Smooth muscle cell (in vitro differentiated cells): ENCODE results near the gene ADCK2. TPM values are rescaled to one million over a fixed set of nuclear protein-coding genes. Genes with fewer than 3 reads are reported as not detected.
A peak's percentile ranks its signal among the peaks of the same experiment; 100 is the strongest.

Experiments
- DNase-seq: peaks from one replicate; lab custom pipeline; 2025; ENCODE audit not compliant: unreplicated experiment; lab: John Stamatoyannopoulos, UW
- H2AFZ ChIP-seq: fragments of 200-600 bp; sonication (generic); 2 replicates; pipeline ENCODE4 v1.6.0; 2016; ENCODE audit warnings: antibody characterized with exemption, low read depth, mild to moderate bottlenecking
- H3F3A ChIP-seq: fragments of 200-600 bp; sonication (generic); 2 replicates; pipeline ENCODE4 v1.6.0; 2017; ENCODE audit warnings: antibody characterized with exemption, low read depth
- H3K27ac ChIP-seq: fragments of 200-600 bp; sonication (generic); 2 replicates; pipeline ENCODE4 v1.5.1; 2016; ENCODE audit warnings: low read depth, mild to moderate bottlenecking
- H3K27me3 ChIP-seq: fragments of 200-600 bp; sonication (generic); 2 replicates; pipeline ENCODE4 v1.6.1; 2016; ENCODE audit warnings: low read depth, mild to moderate bottlenecking
- H3K36me3 ChIP-seq: fragments of 200-600 bp; sonication (generic); 2 replicates; pipeline ENCODE4 v1.5.1; 2016; ENCODE audit warnings: low read depth
- H3K4me1 ChIP-seq: fragments of 200-600 bp; sonication (generic); 2 replicates; pipeline ENCODE4 v1.5.1; 2016; ENCODE audit warnings: low read depth
- H3K4me2 ChIP-seq: fragments of 200-600 bp; sonication (generic); 2 replicates; pipeline ENCODE4 v1.6.0; 2016; ENCODE audit warnings: mild to moderate bottlenecking
- H3K4me3 ChIP-seq: fragments of 200-600 bp; sonication (generic); 2 replicates; pipeline ENCODE4 v1.5.1; 2016; ENCODE audit warnings: mild to moderate bottlenecking
- H3K79me2 ChIP-seq: fragments of 200-600 bp; sonication (generic); 2 replicates; pipeline ENCODE4 v1.6.0; 2016; ENCODE audit warnings: low read depth, mild to moderate bottlenecking
- H3K9ac ChIP-seq: fragments of 200-600 bp; sonication (generic); 2 replicates; pipeline ENCODE4 v1.6.0; 2016; ENCODE audit warnings: low read depth
- H3K9me3 ChIP-seq: fragments of 200-600 bp; sonication (generic); replicated peaks from 2 replicates; pipeline ENCODE4 v1.5.1; 2016; ENCODE audit warnings: low read depth
- H4K20me1 ChIP-seq: fragments of 200-600 bp; sonication (generic); 2 replicates; pipeline ENCODE4 v1.6.0; 2016; ENCODE audit warnings: low read depth
- WGBS: methylation state at CpG from one replicate; pipeline ENCODE4 v1.1.7; 2016; ENCODE audit warnings: low lambda C conversion rate; 5-methylcytosine and 5-hydroxymethylcytosine counted together
- polyA plus RNA-seq: library from polyadenylated mRNA; unstranded; fragments of >200 nt; fragmentation: Nextera tagmentation; extraction: Ambion mirVana; gene quantifications from 2 replicates; pipeline ENCODE4 v1.2.1, GENCODE V29; 2016
- total RNA-seq: library from RNA; depleted of rRNA; stranded (reverse); fragments of >200 nt; gene quantifications from 2 replicates; pipeline ENCODE4 v1.2.3, GENCODE V29; 2014
- TF ChIP-seq, protein P1 (sequence below): fragments of 200-600 bp; sonication (generic); IDR thresholded peaks from 2 replicates; pipeline ENCODE4 v1.5.1; 2017; ENCODE audit warnings: borderline replicate concordance, mild to moderate bottlenecking, antibody characterized with exemption; ENCODE audit not compliant: insufficient read depth, poor library complexity, severe bottlenecking

Gene ADCK2
- total and polyA plus RNA-seq, 2 experiments from 2014 or later, result 8.0 to 10.5 TPM

DNA sequence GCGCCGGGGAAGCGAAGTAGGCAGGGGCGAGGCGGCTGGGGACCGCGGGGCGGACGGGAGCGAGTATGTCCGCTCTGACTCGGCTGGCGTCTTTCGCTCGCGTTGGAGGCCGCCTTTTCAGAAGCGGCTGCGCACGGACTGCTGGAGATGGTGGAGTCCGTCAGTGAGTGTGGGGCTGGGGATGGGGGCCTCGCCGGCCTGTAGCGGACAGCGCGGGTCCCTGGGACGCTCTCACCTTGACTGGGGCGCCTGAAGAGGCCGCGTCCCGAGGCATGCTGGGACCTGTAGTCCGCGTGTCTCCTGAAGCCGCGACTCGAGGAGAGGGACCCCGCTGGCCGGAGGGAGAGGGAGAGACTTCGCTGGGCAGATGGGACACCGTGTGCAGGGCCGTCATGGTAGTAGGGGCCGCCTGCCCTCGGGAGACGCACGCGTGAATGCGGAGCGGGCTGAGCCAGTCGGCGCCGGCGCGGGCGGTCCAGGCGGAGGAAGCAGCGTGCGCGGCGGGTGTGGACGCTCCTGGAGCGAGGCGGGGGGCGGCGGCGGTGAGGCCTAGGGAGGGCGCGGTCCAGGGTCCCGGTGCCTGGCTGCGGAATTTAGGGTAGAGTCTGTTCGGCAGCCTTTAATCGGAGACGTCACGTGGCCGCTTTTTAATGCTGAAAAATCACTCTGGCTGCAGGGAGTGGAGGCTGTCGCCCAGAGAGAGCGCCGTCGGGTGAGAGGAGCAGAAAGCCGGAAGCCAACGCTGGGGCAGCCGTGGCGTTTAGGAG lies 24.1 kb downstream of the ADCK2 start, which contains the start of gene NDUFB2:
Gene NDUFB2, plus strand, starts transcription at position 29 of the 767 bp plus-strand sequence. Its CDS starts 37 bp downstream, at position 66.
- Histone ChIP-seq H3K9ac (peak within 1 kb of the TSS; percentile 87), H3K27me3 (no peaks in the 10 kb centered on the region), H3F3A (no peaks in the 10 kb centered on the region), H2AFZ (peak within 1 kb of the TSS; percentile 93), H3K79me2 (peaks cover 47% of the 10 kb centered on the region), H3K4me2 (peak within 1 kb of the TSS; percentile 90), H3K27ac (peak within 1 kb of the TSS; percentile 91), H3K4me1 (peaks cover 5% of the 10 kb centered on the region), H3K4me3 (peak within 1 kb of the TSS; percentile 89), H4K20me1 (peaks cover 15% of the 10 kb centered on the region), H3K9me3 (no peaks in the 10 kb centered on the region), H3K36me3 (no peaks in the 10 kb centered on the region)
- under 1% methylated on average over 68 of the region's 82 CpGs for WGBS
- TF ChIP-seq, protein P1, sequence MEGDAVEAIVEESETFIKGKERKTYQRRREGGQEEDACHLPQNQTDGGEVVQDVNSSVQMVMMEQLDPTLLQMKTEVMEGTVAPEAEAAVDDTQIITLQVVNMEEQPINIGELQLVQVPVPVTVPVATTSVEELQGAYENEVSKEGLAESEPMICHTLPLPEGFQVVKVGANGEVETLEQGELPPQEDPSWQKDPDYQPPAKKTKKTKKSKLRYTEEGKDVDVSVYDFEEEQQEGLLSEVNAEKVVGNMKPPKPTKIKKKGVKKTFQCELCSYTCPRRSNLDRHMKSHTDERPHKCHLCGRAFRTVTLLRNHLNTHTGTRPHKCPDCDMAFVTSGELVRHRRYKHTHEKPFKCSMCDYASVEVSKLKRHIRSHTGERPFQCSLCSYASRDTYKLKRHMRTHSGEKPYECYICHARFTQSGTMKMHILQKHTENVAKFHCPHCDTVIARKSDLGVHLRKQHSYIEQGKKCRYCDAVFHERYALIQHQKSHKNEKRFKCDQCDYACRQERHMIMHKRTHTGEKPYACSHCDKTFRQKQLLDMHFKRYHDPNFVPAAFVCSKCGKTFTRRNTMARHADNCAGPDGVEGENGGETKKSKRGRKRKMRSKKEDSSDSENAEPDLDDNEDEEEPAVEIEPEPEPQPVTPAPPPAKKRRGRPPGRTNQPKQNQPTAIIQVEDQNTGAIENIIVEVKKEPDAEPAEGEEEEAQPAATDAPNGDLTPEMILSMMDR, result no peak
- DNase-seq, result peak; percentile 91

DNA sequence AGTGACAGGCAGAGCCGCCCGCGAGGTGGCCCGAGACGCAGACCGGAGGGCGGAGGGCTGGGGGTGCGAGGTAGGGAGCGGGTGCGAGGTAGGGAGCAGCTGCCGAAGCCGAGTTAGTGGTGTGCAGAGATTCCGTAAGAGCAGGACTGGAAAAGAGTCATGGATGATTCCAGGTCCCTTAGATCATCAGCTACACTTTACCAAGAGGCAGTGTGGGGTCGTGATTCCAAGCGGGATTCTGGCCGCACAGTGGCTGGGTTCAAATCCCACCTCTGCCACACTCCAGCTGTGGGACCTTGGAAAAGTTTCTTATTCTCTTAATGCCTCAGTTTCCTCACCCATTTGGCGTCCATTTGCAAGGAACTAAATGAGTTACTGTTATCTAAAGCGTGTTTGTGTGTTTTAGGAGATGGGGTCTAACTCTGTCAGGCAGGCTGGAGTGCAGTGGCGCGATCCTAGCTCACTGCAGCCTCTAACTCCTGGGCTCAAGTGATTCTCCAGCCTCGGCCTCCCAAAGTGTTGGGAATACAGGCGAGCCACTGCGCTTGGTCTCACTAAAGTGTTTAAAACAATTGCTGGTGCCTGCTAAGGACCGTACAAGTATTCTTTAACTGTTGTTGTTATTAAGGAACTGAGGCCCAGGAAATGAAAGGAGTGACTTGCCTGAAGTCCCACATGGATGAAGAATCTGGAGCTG lies 24.9 kb downstream of the ADCK2 start:
- H3K36me3 ChIP-seq, result no peaks in the 10 kb centered on the region
- peak overlapping the region; percentile 89 for H3K4me3 ChIP-seq
- H3K9ac ChIP-seq, result peak overlapping the region; percentile 87
- TF ChIP-seq, protein P1, result no peak
- peaks cover 55% of the 10 kb centered on the region for H3K79me2 ChIP-seq
- no peaks in the 10 kb centered on the region for H3K27me3 ChIP-seq
- no peaks in the 10 kb centered on the region for H3F3A ChIP-seq
- no peak for DNase-seq
- peak overlapping the region; percentile 91 for H3K27ac ChIP-seq
- peaks cover 5% of the 10 kb centered on the region for H3K4me1 ChIP-seq
- peaks cover 21% of the 10 kb centered on the region for H4K20me1 ChIP-seq
- H2AFZ ChIP-seq, result peak overlapping the region; percentile 93
- peak overlapping the region; percentile 90 for H3K4me2 ChIP-seq
- H3K9me3 ChIP-seq, result no peaks in the 10 kb centered on the region
- 29% methylated on average over 24 of the region's 24 CpGs for WGBS

DNA sequence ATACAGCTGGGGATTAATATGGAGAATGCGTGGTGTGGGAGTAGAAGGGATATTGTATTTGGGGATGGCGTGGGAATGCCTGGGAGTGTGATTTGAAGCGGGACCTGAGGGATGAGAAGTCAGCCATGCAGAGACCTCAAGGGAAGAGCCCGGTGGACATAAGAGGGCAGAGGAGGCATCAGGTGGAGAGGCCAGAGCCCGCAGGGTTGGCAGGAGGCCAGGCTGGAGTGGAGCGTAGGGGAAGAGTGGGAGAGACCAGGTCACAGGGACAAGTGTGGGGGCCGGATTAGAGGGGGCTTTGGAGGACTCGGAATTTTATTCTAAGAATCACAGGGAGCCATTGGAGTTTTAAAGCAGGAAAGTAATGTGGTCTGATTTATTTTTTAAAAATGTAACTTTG lies 25.7 kb downstream of the ADCK2 start:
- no peak overlapping the region for H3K4me2 ChIP-seq
- WGBS, result 96% methylated on average over 8 of the region's 8 CpGs

More for the DNA sequence above, 25.7 kb downstream of the ADCK2 start:
- Histone ChIP-seq H3K27ac (no peak overlapping the region), H4K20me1 (peaks cover 26% of the 10 kb centered on the region), H3K9me3 (no peaks in the 10 kb centered on the region), H3F3A (no peaks in the 10 kb centered on the region), H3K4me3 (no peak overlapping the region), H3K36me3 (no peaks in the 10 kb centered on the region), H3K4me1 (peaks cover 5% of the 10 kb centered on the region), H3K79me2 (peaks cover 60% of the 10 kb centered on the region), H3K9ac (no peak overlapping the region), H2AFZ (no peak overlapping the region), H3K27me3 (no peaks in the 10 kb centered on the region)
- TF ChIP-seq, protein P1, result no peak
- no peak for DNase-seq
